Measurements from ENCODE around the gene CLMN.

The CLMN gene

GRCh38 chr14:95322651-95323050 is 2.9 kb upstream of the CLMN start:
- Histone ChIP-seq H3K4me2 (ENCODE audit: low read length) (no peak overlapping the region), H4K20me1 (ENCODE audit: insufficient read depth, low read length) (no peaks in the 10 kb centered on the region), H3K9me2 (ENCODE audit: low read depth, low read length) (no peaks in the 10 kb centered on the region), H3K4me1 (ENCODE audit: insufficient read depth, low read length, severe bottlenecking) (peaks cover 22% of the 10 kb centered on the region), H3K9me3 (ENCODE audit: low read length) (0 out of 2 replicates have a peak, but pooled peaks cover 7% of the 10 kb centered on the region), H3K36me3 (ENCODE audit: insufficient read depth, low read length) (no peaks in the 10 kb centered on the region; the same call in 1 of the 2 replicates), H3K27ac (ENCODE audit: low read depth, low read length, poor library complexity, severe bottlenecking) (no peak overlapping the region), H3F3A (ENCODE audit: insufficient read depth, low read length) (no peaks in the 10 kb centered on the region), H3K4me3 (ENCODE audit: low read depth, low read length, poor library complexity, severe bottlenecking) (no peak overlapping the region), H2AFZ (ENCODE audit: low read length) (no peak overlapping the region), H3K79me2 (ENCODE audit: insufficient read depth, low read length) (no peaks in the 10 kb centered on the region), H3K27me3 (ENCODE audit: insufficient read depth, low read length) (peaks cover 15% of the 10 kb centered on the region), H3K9ac (ENCODE audit: low read length) (no peak overlapping the region)
- no peak for TF ChIP-seq CTCF (IDR thresholded peaks at IDR 0.05; ENCODE audit: low read length)

DNA sequence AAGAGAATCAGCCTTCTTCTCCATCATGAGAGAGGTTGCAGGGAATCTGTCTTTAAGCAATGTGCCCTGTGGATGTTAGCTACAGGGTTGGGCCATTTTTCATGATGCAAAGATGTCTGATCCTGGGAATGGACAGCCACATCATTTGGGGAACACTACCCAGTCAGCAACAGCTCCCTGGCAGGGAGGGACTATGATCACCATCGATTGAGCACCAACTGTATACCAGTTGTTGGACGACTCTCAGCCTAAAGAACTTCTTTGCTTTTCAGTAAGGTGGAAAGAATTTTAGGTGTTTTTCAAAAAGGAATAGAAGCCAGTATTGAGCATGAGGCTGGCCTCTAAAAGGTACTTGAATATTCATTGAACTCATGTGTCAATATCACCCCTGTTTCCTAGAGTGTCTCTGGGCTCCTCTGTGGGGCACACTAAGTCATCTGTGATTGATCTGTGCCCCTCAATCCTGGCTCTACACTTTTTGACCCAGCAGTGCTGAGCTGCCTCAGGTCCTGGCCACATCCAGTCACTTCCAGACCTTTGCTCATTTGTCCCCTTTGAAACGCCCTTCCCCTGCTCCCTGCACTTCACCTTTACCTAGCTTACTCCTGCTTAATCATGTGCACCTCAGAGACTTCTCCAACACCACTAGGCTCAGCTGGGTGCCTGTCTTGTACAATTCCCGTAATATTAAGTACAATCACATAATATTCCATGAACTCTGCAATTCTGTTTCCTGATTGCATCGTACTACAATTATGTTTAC is 2.2 kb upstream of the CLMN start:
- no peaks in the 10 kb centered on the region for H4K20me1 ChIP-seq (ENCODE audit: insufficient read depth, low read length)
- H3K79me2 ChIP-seq (ENCODE audit: insufficient read depth, low read length) = no peaks in the 10 kb centered on the region
- H3K27ac ChIP-seq (ENCODE audit: low read depth, low read length, poor library complexity, severe bottlenecking) = no peak overlapping the region
- peaks cover 14% of the 10 kb centered on the region for H3K27me3 ChIP-seq (ENCODE audit: insufficient read depth, low read length)
- no peak for TF ChIP-seq CTCF (IDR thresholded peaks at IDR 0.05; ENCODE audit: low read length)
- TF ChIP-seq EZH2 (IDR thresholded peaks at IDR 0.05; ENCODE audit: borderline replicate concordance, low read length) = no peak
- H3K4me1 ChIP-seq (ENCODE audit: insufficient read depth, low read length, severe bottlenecking) = peaks cover 15% of the 10 kb centered on the region
- no peak overlapping the region for H3K4me2 ChIP-seq (ENCODE audit: low read length)
- no peaks in the 10 kb centered on the region for H3F3A ChIP-seq (ENCODE audit: insufficient read depth, low read length)
- no peaks in the 10 kb centered on the region; the same call in 1 of the 2 replicates for H3K36me3 ChIP-seq (ENCODE audit: insufficient read depth, low read length)
- no peaks in the 10 kb centered on the region for H3K9me2 ChIP-seq (ENCODE audit: low read depth, low read length)
- H3K9me3 ChIP-seq (ENCODE audit: low read length) = 0 out of 2 replicates have a peak, but pooled peaks cover 7% of the 10 kb centered on the region
- no peak overlapping the region for H3K4me3 ChIP-seq (ENCODE audit: low read depth, low read length, poor library complexity, severe bottlenecking)
- H2AFZ ChIP-seq (ENCODE audit: low read length) = no peak overlapping the region
- no peak overlapping the region for H3K9ac ChIP-seq (ENCODE audit: low read length)

- H3F3A ChIP-seq (ENCODE audit: insufficient read depth, low read length) = no peaks in the 10 kb centered on the region
- no peak overlapping the region for H3K4me3 ChIP-seq (ENCODE audit: low read depth, low read length, poor library complexity, severe bottlenecking)
- TF ChIP-seq CTCF (IDR thresholded peaks at IDR 0.05; ENCODE audit: low read length) = no peak
- no peak for TF ChIP-seq EZH2 (IDR thresholded peaks at IDR 0.05; ENCODE audit: borderline replicate concordance, low read length)
- H3K9me2 ChIP-seq (ENCODE audit: low read depth, low read length) = no peaks in the 10 kb centered on the region
- H4K20me1 ChIP-seq (ENCODE audit: insufficient read depth, low read length) = no peaks in the 10 kb centered on the region
- peaks cover 15% of the 10 kb centered on the region for H3K4me1 ChIP-seq (ENCODE audit: insufficient read depth, low read length, severe bottlenecking)
- no peak overlapping the region for H2AFZ ChIP-seq (ENCODE audit: low read length)
- no peak overlapping the region for H3K27ac ChIP-seq (ENCODE audit: low read depth, low read length, poor library complexity, severe bottlenecking)
- no peaks in the 10 kb centered on the region for H3K79me2 ChIP-seq (ENCODE audit: insufficient read depth, low read length)
- H3K9ac ChIP-seq (ENCODE audit: low read length) = no peak overlapping the region
- no peak overlapping the region for H3K4me2 ChIP-seq (ENCODE audit: low read length)
- H3K27me3 ChIP-seq (ENCODE audit: insufficient read depth, low read length) = peaks cover 6% of the 10 kb centered on the region
- no peaks in the 10 kb centered on the region for H3K36me3 ChIP-seq (ENCODE audit: insufficient read depth, low read length)
- 0 out of 2 replicates have a peak, but pooled peaks cover 2% of the 10 kb centered on the region for H3K9me3 ChIP-seq (ENCODE audit: low read length)
Observed at GRCh38 chr14:95320955-95321600, 1.4 kb upstream of the CLMN start.
